Lower lobe of right lung (tissue), 2 donors: ENCODE measurements around the gene EEPD1. TPM values are rescaled to one million over a fixed set of nuclear protein-coding genes. Genes with fewer than 3 reads are reported as not detected.
A peak's percentile ranks its signal among the peaks of the same experiment; 100 is the strongest.

Source experiments
- ATAC-seq, 2 donors: fragments of 200-7000 bp; cut with Tn5 transposase; one replicate each; pipeline ENCODE4 v1.9.1; 2020 to 2022; ENCODE audit warnings: mild to moderate bottlenecking in 2 of 2, moderate library complexity in 2 of 2
- DNase-seq: peaks from one replicate; pipeline ENCODE4 v3.0.0-alpha.2; 2020
- H3K27ac ChIP-seq: fragments of 200-600 bp; one replicate; pipeline ENCODE4 v1.8.0; 2022
- H3K27me3 ChIP-seq: fragments of 200-600 bp; one replicate; pipeline ENCODE4 v1.8.0; 2022; ENCODE audit warnings: low read depth
- H3K36me3 ChIP-seq: fragments of 200-600 bp; one replicate; pipeline ENCODE4 v1.8.0; 2022; ENCODE audit warnings: mild to moderate bottlenecking
- H3K4me1 ChIP-seq: fragments of 200-600 bp; one replicate; pipeline ENCODE4 v1.8.0; 2022
- H3K4me3 ChIP-seq: fragments of 200-600 bp; one replicate; pipeline ENCODE4 v1.8.0; 2022; ENCODE audit warnings: mild to moderate bottlenecking
- H3K9me3 ChIP-seq: fragments of 200-600 bp; one replicate; pipeline ENCODE4 v1.8.0; 2022
- CTCF ChIP-seq: fragments of 200-600 bp; IDR thresholded peaks from one replicate; pipeline ENCODE4 v1.8.0; 2022; ENCODE audit warnings: antibody characterized with exemption, mild to moderate bottlenecking
- intact Hi-C: fragments of 100-400 bp; cut with DNase I; formaldehyde crosslinking; loops from one replicate; pipeline ENCODE4 v1.11.0; 2022
- total RNA-seq: library from RNA; stranded (reverse); fragmentation: NEBNext Ultra II Directional; extraction: Animal tissue kit (Norgen Biotek cat#: 25700); gene quantifications from one replicate; pipeline ENCODE4 v1.2.1, GENCODE V29; 2021
- donor health status: DM: no; HTN: yes; CAD: no; lungs with severe emphysema.

Gene EEPD1
- total RNA-seq, 1 donor from 2014 or later = 7.9 TPM

GRCh38 chr7:36175886-36176285 is 22.8 kb downstream of the EEPD1 start:
- no peaks in the 10 kb centered on the region for H3K27me3 ChIP-seq
- peaks cover 19% of the 10 kb centered on the region for H3K4me1 ChIP-seq
- ATAC-seq = peak; percentile 73 to 82
- H3K27ac ChIP-seq = peak overlapping the region; percentile 43
- no peaks in the 10 kb centered on the region for H3K36me3 ChIP-seq
- intact Hi-C loops = no loop called here
- H3K4me3 ChIP-seq = no peak overlapping the region
- TF ChIP-seq CTCF = no peak
- peak; percentile 76 for DNase-seq
- H3K9me3 ChIP-seq = no peaks in the 10 kb centered on the region

GRCh38 chr7:36176697-36177096 is 23.6 kb downstream of the EEPD1 start:
- H3K27me3 ChIP-seq = no peaks in the 10 kb centered on the region
- H3K4me1 ChIP-seq = peaks cover 19% of the 10 kb centered on the region
- no peaks in the 10 kb centered on the region for H3K9me3 ChIP-seq
- H3K4me3 ChIP-seq = no peak overlapping the region
- ATAC-seq = no peak
- no peak for DNase-seq
- no peak overlapping the region for H3K27ac ChIP-seq
- intact Hi-C loops = no loop called here
- TF ChIP-seq CTCF = no peak
- H3K36me3 ChIP-seq = no peaks in the 10 kb centered on the region

- Histone ChIP-seq H3K27me3 (no peaks in the 10 kb centered on the region), H3K27ac (no peak overlapping the region), H3K36me3 (no peaks in the 10 kb centered on the region), H3K9me3 (no peaks in the 10 kb centered on the region), H3K4me1 (peaks cover 19% of the 10 kb centered on the region), H3K4me3 (no peak overlapping the region)
- intact Hi-C loops = no loop called here
- no peak for DNase-seq
- no peak for ATAC-seq
- no peak for TF ChIP-seq CTCF
Observed at GRCh38 chr7:36180121-36180520, 27.1 kb downstream of the EEPD1 start.

- no peak for DNase-seq
- Histone ChIP-seq H3K36me3 (no peaks in the 10 kb centered on the region), H3K27ac (no peak overlapping the region), H3K9me3 (no peaks in the 10 kb centered on the region), H3K27me3 (no peaks in the 10 kb centered on the region), H3K4me1 (peaks cover 6% of the 10 kb centered on the region), H3K4me3 (no peak overlapping the region)
- no peak for ATAC-seq
- intact Hi-C loops = no loop called here
- no peak for TF ChIP-seq CTCF
Observed at GRCh38 chr7:36181668-36182067, 28.6 kb downstream of the EEPD1 start.

GRCh38 chr7:36182854-36183604 is 30.0 kb downstream of the EEPD1 start:
- Histone ChIP-seq H3K36me3 (no peaks in the 10 kb centered on the region), H3K4me3 (no peak overlapping the region), H3K9me3 (no peaks in the 10 kb centered on the region), H3K4me1 (peaks cover 6% of the 10 kb centered on the region), H3K27me3 (no peaks in the 10 kb centered on the region), H3K27ac (no peak overlapping the region)
- TF ChIP-seq CTCF = no peak
- intact Hi-C loops = no loop called here
- DNase-seq (no peak), ATAC-seq (peak in 1 of 2 donors; percentile 21)
